ENCODE results near the gene DONSON. TPM values are rescaled to one million over a fixed set of nuclear protein-coding genes. Genes with fewer than 3 reads are reported as not detected.
"Not testable (repeated sequence)": the region's sequence is repeated elsewhere in the genome, so short reads cannot be mapped to it uniquely, and the experiment has no call there.

DONSON gene
- total RNA-seq, 1 donor from 2014 or later, result 10.3 TPM

DNA sequence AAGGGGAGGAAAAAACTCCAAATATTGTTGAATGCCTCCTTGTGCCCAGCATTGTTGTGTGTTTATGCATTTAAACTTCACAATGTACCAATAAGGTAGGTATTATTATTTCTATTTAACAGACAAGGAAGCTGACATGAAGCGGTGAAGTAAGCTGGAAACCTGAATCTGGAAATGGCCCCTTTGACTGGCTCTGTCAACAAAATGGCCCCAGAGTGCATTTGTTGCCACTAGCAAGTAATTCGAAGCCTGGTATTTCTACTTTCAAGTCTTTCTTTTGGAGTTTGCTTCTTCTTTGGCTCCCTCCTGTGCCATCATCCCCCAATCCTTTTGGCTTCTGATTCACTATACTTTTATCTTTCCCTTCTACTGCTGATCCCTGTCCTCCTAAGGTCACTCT is 29.9 kb upstream of the DONSON start:
- Histone ChIP-seq H3K36me3 (peaks cover 0 to 18% of the 10 kb centered on the region in 2 donors), H3K9me3 (no peaks in the 10 kb centered on the region), H3K4me1 (no peaks in the 10 kb centered on the region), H3K27ac (no peak overlapping the region), H3K27me3 (no peaks in the 10 kb centered on the region), H3K4me3 (no peak overlapping the region)
- TF ChIP-seq CTCF (IDR thresholded peaks at IDR 0.05) (no peak), POLR2AphosphoS5 (IDR thresholded peaks at IDR 0.05; ENCODE audit: insufficient read depth in 1 of 2, low read depth in 1 of 2) (no peak), POLR2A (IDR thresholded peaks at IDR 0.05) (no peak)
- DNase-seq (ENCODE audit: extremely low spot score in 2 of 2), result no peak
- intact Hi-C loops (cut with DNase I), result no loop called here

- H3K9me3 ChIP-seq; H3K27me3 ChIP-seq; H3K4me1 ChIP-seq; intact Hi-C loops (cut with DNase I); H3K4me3 ChIP-seq; H3K27ac ChIP-seq; DNase-seq (ENCODE audit: extremely low spot score in 2 of 2): not testable (repeated sequence)
- H3K36me3 ChIP-seq, result peaks cover 0 to 19% of the 10 kb centered on the region in 2 donors
These were observed 29.1 kb upstream of the DONSON start for GRCh38 chr21:33617565-33617964.

DNA sequence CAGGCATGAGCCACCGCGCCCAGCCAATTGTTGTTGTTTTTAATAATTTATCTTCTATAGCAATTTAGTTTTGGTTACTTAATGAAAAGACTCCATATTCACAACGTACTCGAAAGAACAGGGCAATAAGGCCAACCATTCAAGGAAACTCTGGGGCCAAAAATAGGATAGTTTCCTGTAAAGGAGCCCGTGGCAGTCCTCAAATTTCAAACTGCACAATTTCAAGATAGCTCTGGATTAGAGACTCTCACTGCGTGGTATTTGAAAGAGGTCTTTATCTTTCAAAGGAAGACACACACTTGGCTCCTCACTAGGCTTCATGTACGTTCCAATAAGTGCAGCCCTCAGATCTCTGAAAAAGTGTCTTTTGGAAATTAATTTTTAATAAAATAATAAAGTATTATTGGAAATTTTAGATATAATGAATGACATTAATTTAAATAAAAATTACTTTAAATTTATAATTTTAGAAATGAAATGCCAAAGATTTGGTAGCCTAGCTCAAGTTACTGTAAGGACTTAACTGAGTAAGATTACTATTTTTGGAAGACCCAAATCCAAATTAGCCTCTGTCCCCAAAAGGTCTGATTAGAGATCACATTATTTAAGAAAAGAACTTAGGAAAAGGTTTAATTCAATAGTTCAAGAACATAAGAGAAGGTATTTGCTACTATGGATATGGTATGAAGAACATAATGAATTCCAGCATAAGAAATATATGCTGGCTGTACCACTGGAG is 22.7 kb upstream of the DONSON start:
- intact Hi-C loops (cut with DNase I), result no loop called here
- H3K4me1 ChIP-seq, result no peaks in the 10 kb centered on the region
- DNase-seq (ENCODE audit: extremely low spot score in 2 of 2), result no peak
- TF ChIP-seq CTCF (IDR thresholded peaks at IDR 0.05) (no peak), POLR2A (IDR thresholded peaks at IDR 0.05) (no peak), POLR2AphosphoS5 (IDR thresholded peaks at IDR 0.05; ENCODE audit: insufficient read depth in 1 of 2, low read depth in 1 of 2) (no peak)
- H3K9me3 ChIP-seq, result no peaks in the 10 kb centered on the region
- H3K27ac ChIP-seq, result no peak overlapping the region
- H3K27me3 ChIP-seq, result no peaks in the 10 kb centered on the region
- no peak overlapping the region for H3K4me3 ChIP-seq
- peaks cover 0 to 38% of the 10 kb centered on the region in 2 donors for H3K36me3 ChIP-seq

- TF ChIP-seq POLR2AphosphoS5 (IDR thresholded peaks at IDR 0.05; ENCODE audit: insufficient read depth in 1 of 2, low read depth in 1 of 2) (no peak), POLR2A (IDR thresholded peaks at IDR 0.05) (no peak), CTCF (IDR thresholded peaks at IDR 0.05) (no peak)
- no peaks in the 10 kb centered on the region for H3K4me1 ChIP-seq
- H3K27ac ChIP-seq, result no peak overlapping the region
- no peaks in the 10 kb centered on the region for H3K27me3 ChIP-seq
- no peak overlapping the region for H3K4me3 ChIP-seq
- no peak for DNase-seq (ENCODE audit: extremely low spot score in 2 of 2)
- H3K36me3 ChIP-seq, result peaks cover 0 to 40% of the 10 kb centered on the region in 2 donors
- intact Hi-C loops (cut with DNase I), result no loop called here
- H3K9me3 ChIP-seq, result no peaks in the 10 kb centered on the region
These were observed 20.1 kb upstream of the DONSON start for GRCh38 chr21:33608559-33608958.

- H3K36me3 ChIP-seq, result peaks cover 0 to 53% of the 10 kb centered on the region in 2 donors
- no peak overlapping the region for H3K4me3 ChIP-seq
- TF ChIP-seq POLR2AphosphoS5 (IDR thresholded peaks at IDR 0.05; ENCODE audit: insufficient read depth in 1 of 2, low read depth in 1 of 2), result no peak
- TF ChIP-seq POLR2A (IDR thresholded peaks at IDR 0.05), result no peak
- no peak for TF ChIP-seq CTCF (IDR thresholded peaks at IDR 0.05)
- intact Hi-C loops (cut with DNase I), result no loop called here
- no peaks in the 10 kb centered on the region for H3K9me3 ChIP-seq
- no peaks in the 10 kb centered on the region for H3K27me3 ChIP-seq
- DNase-seq (ENCODE audit: extremely low spot score in 2 of 2), result no peak
- H3K27ac ChIP-seq, result no peak overlapping the region
- no peaks in the 10 kb centered on the region for H3K4me1 ChIP-seq
These were observed 9.6 kb upstream of the DONSON start for GRCh38 chr21:33598051-33598450.

Measured in vagina (tissue), 2 donors.